CD4-positive, alpha-beta T cell treated with Interleukin-15 for 4 hours (primary cell): ENCODE data around the gene TUBB4B.

Experiments used
- DNase-seq: peaks from one replicate; pipeline ENCODE4 v3.0.0-alpha.2; 2020; ENCODE audit warnings: low spot score

Gene TUBB4B

DNA sequence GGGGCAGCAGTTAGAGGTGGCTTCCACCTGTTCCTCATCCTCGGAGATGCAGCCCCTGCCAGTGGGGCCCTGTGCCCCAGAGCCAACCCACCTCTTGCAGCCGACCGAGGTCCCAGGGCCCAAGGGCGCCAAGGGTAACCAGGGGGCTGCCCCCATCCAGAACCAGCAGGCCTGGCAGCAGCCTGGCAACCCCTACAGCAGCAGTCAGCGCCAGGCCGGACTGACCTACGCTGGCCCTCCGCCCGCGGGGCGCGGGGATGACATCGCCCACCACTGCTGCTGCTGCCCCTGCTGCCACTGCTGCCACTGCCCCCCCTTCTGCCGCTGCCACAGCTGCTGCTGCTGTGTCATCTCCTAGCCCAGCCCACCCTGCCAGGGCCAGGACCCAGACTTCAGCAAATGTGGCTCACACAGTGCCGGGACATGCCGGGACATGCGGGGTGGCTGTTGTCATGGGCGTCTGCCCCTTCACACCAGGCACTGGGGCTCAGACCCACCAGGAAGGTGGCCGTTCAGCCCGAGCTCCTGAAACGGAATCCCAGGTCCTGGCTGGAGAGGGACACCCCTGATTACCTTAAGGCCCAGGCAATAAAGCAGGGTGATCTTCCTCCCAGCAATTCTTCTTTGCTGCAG lies 15.3 kb upstream of the TUBB4B start:
- no peak for DNase-seq

DNA sequence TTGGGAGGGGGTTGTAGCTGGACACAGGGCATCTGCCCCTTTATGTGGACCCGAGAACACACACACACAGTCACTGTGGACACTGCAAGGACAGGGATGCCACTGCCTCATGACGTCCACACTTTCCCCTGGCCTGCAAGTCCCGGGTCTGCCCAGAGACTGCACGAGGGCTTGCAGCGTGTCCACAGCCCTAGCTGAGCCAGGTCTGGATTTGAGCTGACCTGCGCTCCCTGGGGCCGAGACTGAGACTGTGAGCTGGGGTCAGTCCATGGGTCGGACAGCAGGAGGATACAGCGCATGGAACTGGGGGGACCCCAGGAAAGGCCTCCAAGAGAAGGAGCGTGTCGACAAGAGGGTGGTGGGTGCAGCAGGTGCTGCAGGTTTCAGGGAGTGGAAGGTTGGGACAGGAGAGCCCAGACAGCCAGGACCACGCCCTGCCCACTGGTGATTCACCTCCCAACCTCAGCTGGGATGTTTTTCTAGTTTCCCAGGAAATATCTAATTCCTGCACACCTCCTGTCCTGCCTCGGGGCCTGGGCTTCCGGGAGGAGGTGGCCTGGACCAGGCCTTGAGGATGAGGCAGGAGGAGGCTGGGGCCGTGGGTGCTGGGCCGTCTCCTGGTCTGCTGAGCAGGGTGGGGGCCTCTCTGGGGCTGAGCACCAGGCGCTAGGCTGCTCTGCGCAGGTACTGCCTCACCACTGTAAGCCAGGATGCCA lies 14.6 kb upstream of the TUBB4B start:
- no peak for DNase-seq

DNA sequence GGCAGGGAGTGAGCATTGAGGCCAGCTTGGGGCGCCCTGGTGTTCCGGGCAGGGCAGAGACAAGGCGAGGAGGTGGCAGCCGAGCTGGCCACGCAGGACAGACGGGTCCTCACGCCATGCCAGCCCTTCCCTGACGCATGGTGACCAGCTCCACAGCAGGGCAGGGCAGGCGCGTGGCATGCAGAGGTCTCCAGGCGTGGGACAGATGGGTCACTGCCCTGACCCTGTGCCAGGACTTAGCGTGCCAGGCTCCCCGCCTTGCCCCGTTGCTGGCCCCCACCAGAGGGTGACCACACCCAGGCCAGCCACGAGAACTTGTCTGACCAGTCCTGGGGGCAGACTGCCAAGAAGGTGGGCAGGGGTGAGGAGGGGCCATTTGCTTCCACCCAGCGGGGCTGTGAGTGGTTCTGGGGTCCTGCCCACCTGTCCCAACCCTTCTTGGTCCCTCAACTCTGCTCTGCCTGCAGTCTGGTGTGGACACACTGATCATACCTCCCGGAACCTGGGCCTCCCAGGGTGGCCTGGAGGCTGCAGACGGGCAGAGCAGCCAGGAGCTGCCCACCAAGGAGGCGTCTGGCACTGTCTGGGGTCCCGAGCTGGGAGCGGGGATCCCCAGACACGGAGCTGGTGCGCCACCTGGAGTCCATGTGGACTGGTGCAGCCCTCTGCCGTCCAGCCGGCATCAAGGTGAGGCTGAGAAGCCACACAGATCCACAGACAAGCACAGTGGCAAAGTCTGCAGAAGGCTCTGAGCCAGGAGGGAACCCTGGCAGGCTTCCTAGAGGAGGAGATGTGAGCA lies 13.8 kb upstream of the TUBB4B start, which contains the start of gene RNF224:
RNF224 (plus strand) TSS at position 449 of the 799 bp plus-strand sequence. CDS start 834 bp downstream, outside the sequence.
- peak; percentile 83 for DNase-seq

- DNase-seq = no peak
Observed at GRCh38 chr9:137227853-137228505, 13.1 kb upstream of the TUBB4B start.

- no peak for DNase-seq
Observed at GRCh38 chr9:137228506-137228967, 12.6 kb upstream of the TUBB4B start.

DNA sequence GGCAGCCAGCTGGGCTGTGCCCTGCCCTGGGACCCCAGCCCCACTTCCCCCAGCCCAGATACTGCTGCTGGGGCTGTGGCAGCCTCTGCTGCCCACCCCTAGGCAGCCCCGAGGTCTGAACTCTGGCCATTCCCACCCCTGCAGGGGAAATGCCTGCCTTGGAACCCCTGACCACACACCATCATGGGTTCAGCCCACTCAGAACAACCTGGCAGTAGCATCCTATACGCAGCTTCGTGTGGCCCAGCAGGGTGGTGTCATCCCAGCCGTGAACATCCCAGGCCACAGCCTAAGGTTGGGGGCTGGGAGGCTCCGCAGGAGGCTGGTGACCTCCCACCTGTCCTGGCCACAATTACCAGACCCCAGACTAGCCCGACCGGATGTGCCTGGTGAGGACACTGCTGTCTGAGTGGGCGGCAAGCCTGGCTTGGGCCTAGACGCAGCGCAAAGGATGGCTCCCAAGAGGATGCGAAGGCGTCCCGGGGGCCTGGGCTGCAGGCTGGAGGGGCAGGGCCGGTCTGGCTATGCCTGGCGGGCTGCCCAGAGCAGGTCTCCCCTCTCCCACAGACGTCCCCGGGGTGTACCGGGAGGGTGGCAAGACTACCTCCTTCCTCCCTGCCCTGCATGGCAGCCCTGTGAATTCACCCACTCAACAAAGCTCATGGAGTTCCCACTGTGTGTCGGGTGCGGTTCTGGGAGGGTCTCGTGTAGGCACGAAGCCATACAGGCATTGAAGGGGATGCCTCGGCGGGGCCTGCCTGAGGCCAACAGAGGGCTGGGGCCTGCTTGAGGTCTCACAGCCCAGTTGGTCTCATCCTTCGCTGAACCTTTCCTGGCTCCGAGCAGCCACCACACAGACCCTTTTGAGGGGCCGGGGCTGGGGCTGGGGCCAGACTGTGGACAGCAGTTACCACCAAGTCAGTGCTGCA lies 11.9 kb upstream of the TUBB4B start:
- no peak for DNase-seq

DNA sequence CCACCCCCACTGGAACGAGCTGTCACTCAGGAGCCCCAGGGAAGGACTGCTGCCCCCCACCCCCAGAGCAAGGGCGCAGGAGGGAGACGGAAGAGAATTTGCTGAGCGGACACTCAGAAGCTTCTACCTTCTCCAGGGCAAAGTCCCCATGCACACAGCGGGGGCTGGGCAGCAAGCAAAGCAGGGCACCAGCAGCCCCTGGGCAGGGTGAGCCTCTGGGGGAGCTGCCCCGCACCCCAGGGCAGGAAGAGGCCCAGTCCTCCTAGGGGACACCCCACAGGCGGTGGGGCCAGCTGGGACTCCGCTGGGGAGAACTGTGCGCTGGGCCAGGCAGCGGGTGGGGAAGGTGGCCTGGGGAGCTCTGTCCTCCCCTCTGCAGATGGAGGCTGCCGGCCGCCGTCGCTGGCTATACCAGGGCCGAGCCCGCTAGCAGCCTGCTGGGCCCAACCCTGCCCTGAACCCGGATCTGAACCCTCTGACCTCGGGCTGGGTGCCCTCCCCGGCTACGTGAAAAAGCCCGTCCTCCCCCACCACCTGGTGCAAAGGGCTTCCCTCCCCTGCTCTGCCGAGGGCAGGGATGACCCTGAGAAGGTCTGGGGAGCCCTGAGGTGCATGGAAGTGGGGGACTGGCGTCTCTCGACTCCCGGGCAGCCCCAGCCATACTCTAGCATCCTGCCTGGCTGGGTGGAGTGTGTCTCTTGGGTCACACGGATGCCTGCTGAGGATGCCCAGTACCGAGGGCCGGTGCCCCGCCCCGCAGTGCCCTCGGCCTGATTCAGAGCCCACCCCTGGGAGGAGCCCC lies 11.0 kb upstream of the TUBB4B start:
- DNase-seq = no peak

DNA sequence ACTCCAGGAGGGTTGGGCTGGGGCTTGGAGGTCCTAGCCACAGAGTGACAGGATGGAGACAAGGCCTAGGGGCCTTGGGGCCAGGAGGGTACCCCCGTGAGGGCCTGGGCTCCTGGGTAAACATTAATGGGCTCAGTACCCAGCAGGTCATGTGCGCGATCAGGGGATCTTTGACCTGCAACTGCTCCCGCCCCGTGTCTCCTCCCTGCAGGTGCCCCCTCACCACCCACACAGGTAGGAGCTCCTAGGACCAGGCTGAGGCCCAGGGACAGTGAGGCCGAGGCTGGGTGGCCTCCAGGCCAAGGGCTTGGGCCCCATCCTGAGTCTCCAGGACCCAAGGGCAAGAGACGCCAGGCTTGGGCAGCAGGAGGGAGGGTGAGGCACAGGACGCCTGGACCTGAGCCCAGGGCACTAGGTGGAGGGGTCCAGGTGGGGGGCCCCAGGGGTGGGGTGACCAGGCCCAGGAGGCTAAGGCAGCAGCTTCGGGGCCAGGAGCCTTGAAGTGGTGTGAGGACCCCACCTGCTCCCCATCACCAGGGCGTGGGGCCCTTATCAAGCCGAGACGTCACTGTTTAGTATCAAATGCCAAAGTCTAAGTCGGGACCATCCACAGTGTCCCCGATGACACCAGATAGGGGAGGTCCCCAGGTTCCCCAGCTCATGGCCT lies 10.2 kb upstream of the TUBB4B start, which contains the start of gene SLC34A3:
SLC34A3 (plus strand) TSS at position 197 of the 667 bp plus-strand sequence. CDS start 802 bp downstream, outside the sequence.
- no peak for DNase-seq

DNA sequence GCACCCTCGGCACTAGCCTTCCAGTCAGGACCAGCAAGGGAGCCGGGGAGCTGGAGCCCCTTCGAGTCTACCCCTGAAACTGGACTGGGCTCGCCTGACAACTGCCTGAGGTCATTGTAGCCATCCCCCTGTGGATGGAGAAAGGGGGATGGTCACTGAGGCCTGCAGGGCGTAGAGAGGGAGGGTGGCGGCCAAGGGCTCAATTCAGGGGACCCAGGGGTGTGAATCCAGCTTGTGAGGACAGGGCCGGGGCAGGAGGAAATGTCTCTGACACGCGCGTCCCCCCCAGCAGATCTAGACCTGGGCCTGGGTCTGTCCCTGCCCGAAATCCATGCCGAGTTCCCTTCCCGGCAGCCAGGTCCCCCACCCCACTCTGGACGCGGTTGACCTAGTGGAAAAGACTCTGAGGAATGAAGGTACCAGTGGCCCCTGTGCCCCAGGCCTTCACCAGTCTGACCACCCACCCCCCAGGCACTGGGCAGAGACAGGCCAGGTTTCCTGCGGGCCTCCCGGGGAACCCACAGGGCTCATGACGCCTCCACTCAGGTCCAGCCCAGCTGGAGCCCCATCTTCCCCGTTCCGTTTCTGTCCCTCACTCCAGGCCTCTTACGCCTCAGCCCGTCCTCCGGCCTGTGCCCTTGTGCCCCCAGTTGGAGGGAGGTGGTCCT lies 9.6 kb upstream of the TUBB4B start:
- no peak for DNase-seq

GRCh38 chr9:137232101-137232500 lies 9.0 kb upstream of the TUBB4B start:
- no peak for DNase-seq

DNA sequence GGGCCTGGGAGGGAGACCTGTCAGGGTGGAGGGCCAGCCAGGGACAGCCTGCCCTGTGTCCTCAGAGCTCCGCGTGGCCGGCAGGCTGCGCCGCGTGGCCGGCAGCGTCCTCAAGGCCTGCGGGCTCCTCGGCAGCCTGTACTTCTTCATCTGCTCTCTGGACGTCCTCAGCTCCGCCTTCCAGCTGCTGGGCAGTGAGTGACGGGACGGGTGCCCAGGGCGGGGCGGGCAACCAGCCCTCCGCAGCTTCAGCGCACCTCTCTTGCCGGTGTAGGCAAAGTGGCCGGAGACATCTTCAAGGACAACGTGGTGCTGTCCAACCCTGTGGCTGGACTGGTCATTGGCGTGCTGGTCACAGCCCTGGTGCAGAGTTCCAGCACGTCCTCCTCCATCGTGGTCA lies 8.6 kb upstream of the TUBB4B start:
- no peak for DNase-seq

DNA sequence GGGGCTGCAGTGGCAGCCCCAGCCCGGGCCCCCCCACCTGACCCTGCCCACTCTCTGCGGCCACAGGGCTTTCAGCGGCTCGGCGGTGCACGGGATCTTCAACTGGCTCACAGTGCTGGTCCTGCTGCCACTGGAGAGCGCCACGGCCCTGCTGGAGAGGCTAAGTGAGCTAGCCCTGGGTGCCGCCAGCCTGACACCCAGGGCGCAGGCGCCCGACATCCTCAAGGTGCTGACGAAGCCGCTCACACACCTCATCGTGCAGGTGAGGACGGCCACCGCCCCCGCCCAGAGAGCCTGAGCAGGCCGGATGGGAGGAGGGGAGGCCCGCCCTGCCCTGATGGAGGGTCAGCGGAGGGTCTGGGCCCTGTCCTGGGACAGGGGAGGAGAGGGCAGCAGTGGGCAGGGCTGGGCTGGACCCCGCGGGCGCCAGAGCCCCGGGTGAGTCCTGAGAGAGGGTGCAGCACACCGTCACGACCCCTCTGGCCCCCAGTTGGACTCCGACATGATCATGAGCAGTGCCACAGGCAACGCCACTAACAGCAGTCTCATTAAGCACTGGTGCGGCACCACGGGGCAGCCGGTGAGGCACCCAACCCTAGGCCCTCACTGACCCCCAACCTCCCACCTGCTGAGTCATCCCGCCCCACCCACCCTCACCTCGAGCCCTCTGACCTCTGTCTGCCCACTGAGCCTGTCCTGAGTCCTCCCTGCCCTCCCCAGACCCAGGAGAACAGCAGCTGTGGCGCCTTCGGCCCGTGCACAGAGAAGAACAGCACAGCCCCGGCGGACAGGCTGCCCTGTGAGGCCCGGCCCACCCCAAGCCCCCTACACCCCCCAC lies 7.7 kb upstream of the TUBB4B start:
- no peak for DNase-seq

DNA sequence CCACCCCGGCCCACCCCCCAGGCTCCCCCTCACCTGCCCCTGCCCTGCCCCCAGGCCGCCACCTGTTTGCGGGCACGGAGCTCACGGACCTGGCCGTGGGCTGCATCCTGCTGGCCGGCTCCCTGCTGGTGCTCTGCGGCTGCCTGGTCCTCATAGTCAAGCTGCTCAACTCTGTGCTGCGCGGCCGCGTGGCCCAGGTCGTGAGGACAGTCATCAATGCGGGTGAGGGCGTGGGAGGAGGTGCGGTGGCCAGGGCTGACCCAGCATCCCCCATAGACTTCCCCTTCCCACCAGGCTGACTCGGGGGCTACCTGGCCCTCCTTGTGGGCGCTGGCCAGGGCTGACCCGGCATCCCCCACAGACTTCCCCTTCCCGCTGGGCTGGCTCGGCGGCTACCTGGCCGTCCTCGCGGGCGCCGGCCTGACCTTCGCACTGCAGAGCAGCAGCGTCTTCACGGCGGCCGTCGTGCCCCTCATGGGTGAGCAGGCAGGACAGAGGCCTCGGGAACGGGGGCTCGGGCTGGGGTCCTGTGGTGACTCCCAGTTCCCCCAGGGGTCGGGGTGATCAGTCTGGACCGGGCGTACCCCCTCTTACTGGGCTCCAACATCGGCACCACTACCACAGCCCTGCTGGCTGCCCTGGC lies 6.9 kb upstream of the TUBB4B start:
- DNase-seq = no peak

- no peak for DNase-seq
Observed at GRCh38 chr9:137234758-137235423, 6.2 kb upstream of the TUBB4B start.

- DNase-seq = no peak
Observed at GRCh38 chr9:137235424-137236237, 5.5 kb upstream of the TUBB4B start.
